Osteoblast (primary cell): Measurements from ENCODE around the gene LRP3. TPM values are rescaled to one million over a fixed set of nuclear protein-coding genes. Genes with fewer than 3 reads are reported as not detected.

ENCODE experiments used
- DNase-seq: peaks from one replicate; pipeline ENCODE4 v3.0.0; 2011; ENCODE audit warnings: low spot score, mixed read lengths; ENCODE audit not compliant: insufficient read length; ENCODE audit errors: missing footprints
- H2AFZ ChIP-seq: 2 replicates; pipeline ENCODE4 v1.6.0; 2011; ENCODE audit warnings: mild to moderate bottlenecking, low read length
- H3K27ac ChIP-seq: 2 replicates; pipeline ENCODE4 v1.5.1; 2011; ENCODE audit warnings: mild to moderate bottlenecking, low read depth, low read length, moderate library complexity
- H3K27me3 ChIP-seq: 2 replicates; pipeline ENCODE4 v1.6.0; 2012; ENCODE audit warnings: mild to moderate bottlenecking, control low read depth, inconsistent platforms, low read length, moderate library complexity; ENCODE audit not compliant: insufficient read depth
- H3K36me3 ChIP-seq: 2 replicates; pipeline ENCODE4 v1.5.1; 2011; ENCODE audit warnings: mild to moderate bottlenecking, low read length, control low read depth, moderate library complexity; ENCODE audit not compliant: insufficient read depth
- H3K4me1 ChIP-seq: 2 replicates; pipeline ENCODE4 v1.5.1; 2011; ENCODE audit warnings: mild to moderate bottlenecking, low read length, control low read depth, moderate library complexity; ENCODE audit not compliant: insufficient read depth
- H3K4me2 ChIP-seq: 2 replicates; pipeline ENCODE4 v1.6.0; 2011; ENCODE audit warnings: mild to moderate bottlenecking, low read length; ENCODE audit not compliant: insufficient read depth
- H3K4me3 ChIP-seq: fragments of 200-600 bp; sonication (generic); 3 replicates; pipeline ENCODE4 v1.5.1; 2012; ENCODE audit warnings: mild to moderate bottlenecking, low read length, inconsistent platforms; ENCODE audit not compliant: insufficient read depth
- H3K79me2 ChIP-seq: 2 replicates; pipeline ENCODE4 v1.6.0; 2012; ENCODE audit warnings: mild to moderate bottlenecking, low read length, control low read depth, inconsistent platforms; ENCODE audit not compliant: insufficient read depth
- H3K9me3 ChIP-seq: 2 replicates; pipeline ENCODE4 v1.5.1; 2011; ENCODE audit warnings: low read depth, low read length, control low read depth
- H4K20me1 ChIP-seq: 2 replicates; pipeline ENCODE4 v1.6.0; 2012; ENCODE audit warnings: mild to moderate bottlenecking, low read length, control low read depth; ENCODE audit not compliant: insufficient read depth
- total RNA-seq: library from RNA; depleted of rRNA; stranded (reverse); fragments of >200 nt; gene quantifications from 2 replicates; pipeline ENCODE4 v1.2.3, GENCODE V29; 2012
- TF ChIP-seq, protein P1 (sequence below): IDR thresholded peaks from 2 replicates; pipeline ENCODE4 v1.5.1; 2011; ENCODE audit warnings: mild to moderate bottlenecking, low read depth, low read length, moderate library complexity; ENCODE audit errors: extremely low read depth

LRP3 gene
- total RNA-seq, 1 donor, result 38.4 TPM

DNA sequence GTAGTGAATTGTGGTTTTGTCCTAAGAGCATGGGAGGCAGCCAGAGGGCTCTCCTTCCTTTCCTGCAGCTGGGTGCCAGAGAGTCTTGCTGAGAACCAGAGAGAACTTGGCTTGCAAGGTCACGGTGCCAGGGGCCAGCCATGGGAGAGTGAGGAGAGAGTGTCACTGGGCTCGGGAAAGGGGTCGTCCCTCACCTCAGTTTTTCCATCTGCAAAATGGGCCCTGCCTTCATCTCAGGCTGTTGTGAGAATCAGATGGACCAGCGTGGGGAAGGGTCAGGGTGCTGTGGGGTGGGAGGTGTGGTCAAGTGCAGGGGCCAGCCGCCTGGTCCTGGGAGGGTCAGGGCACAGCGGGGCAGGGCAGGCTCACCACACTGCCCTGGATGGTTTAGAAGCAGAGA is 7.3 kb downstream of the LRP3 start:
- no peaks in the 10 kb centered on the region for H3K79me2 ChIP-seq
- no peaks in the 10 kb centered on the region for H3K27me3 ChIP-seq
- H3K4me2 ChIP-seq, result no peak overlapping the region
- H3K36me3 ChIP-seq, result peaks cover 4% of the 10 kb centered on the region
- no peak overlapping the region for H3K4me3 ChIP-seq
- no peaks in the 10 kb centered on the region for H3K9me3 ChIP-seq
- TF ChIP-seq, protein P1, sequence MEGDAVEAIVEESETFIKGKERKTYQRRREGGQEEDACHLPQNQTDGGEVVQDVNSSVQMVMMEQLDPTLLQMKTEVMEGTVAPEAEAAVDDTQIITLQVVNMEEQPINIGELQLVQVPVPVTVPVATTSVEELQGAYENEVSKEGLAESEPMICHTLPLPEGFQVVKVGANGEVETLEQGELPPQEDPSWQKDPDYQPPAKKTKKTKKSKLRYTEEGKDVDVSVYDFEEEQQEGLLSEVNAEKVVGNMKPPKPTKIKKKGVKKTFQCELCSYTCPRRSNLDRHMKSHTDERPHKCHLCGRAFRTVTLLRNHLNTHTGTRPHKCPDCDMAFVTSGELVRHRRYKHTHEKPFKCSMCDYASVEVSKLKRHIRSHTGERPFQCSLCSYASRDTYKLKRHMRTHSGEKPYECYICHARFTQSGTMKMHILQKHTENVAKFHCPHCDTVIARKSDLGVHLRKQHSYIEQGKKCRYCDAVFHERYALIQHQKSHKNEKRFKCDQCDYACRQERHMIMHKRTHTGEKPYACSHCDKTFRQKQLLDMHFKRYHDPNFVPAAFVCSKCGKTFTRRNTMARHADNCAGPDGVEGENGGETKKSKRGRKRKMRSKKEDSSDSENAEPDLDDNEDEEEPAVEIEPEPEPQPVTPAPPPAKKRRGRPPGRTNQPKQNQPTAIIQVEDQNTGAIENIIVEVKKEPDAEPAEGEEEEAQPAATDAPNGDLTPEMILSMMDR, result no peak
- H2AFZ ChIP-seq, result no peak overlapping the region
- peaks cover 3% of the 10 kb centered on the region for H4K20me1 ChIP-seq
- no peaks in the 10 kb centered on the region for H3K4me1 ChIP-seq
- H3K27ac ChIP-seq, result no peak overlapping the region
- DNase-seq, result peak; percentile 81

DNA sequence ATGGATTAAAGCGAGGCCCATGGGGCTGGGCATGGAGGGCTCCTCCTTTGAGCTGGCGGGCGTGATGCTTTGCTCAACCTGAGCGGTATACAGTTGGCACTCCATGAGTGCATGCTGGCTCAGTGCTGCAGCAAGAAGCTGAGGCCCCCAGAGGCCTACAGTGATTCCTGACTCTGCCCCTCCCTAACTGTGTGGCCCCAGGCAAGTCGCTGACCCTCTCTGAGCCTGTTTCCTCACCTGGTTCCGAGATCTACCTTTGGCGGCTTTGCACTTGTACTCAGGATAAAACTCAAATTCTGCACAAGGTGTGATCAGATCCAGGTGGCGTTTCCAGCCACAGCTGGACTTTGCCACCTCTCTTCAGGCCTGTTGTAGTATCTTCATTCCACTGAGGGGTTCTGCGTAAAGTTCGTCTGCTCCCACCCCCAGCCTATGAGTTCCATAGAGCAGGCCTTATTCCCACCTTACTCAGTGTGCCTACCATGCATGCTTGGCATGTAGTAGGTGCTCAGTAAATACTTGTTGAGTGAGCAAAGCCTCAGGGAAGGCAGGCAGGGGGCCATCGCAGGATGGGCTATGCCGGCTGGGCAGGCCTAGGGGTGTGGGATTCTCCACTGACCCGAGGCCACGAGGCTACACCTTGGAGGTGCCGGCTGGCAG is 7.9 kb downstream of the LRP3 start:
- Histone ChIP-seq H3K27ac (no peak overlapping the region), H3K27me3 (no peaks in the 10 kb centered on the region), H3K4me2 (no peak overlapping the region), H2AFZ (no peak overlapping the region), H3K4me3 (no peak overlapping the region), H3K9me3 (no peaks in the 10 kb centered on the region), H3K4me1 (no peaks in the 10 kb centered on the region), H4K20me1 (peaks cover 3% of the 10 kb centered on the region), H3K36me3 (peaks cover 4% of the 10 kb centered on the region), H3K79me2 (no peaks in the 10 kb centered on the region)
- TF ChIP-seq, protein P1, result no peak
- peak; percentile 68 for DNase-seq

DNA sequence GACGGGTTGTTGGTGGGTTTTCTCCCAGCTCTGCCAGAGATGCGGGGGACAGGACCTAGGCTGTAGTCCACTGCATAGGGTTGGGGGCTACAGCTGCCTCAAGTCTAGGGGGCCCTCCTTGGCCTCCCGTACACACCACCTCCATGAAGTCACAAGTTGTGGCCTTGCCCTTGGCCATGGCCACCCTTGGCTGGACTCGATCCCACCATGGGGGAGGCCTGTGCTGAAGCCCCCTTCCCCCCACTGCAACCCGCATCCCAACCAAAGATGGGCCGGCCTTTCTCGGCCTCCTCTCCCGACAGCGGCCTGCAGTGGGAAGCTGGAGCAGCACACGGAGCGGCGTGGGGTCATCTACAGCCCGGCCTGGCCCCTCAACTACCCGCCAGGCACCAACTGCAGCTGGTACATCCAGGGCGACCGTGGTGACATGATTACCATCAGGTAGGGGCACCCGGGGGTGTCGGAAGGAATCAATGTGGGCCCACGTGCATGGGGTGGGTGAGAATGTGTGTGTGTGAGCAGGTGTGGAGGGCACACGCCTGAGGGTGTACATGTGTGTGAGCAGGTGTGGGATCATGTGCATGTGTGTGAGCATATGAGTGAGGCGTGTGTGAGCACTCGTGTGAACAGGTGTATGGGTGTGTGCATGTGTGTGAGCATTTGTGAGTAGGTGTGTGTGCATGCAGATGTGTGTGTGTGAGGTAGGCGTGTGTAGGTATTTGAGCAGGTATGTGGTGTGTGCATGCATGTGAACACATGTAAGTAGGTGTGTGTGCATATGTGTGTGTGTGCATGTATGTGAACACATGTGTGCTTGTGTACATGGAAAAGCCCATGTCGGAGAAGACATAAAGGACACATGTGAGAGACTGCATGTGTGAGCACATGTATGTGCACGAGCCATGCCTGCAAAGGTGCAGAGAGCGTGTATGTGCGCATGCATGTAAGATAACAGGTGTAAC is 8.7 kb downstream of the LRP3 start:
- TF ChIP-seq, protein P1, result no peak
- Histone ChIP-seq H3K27me3 (no peaks in the 10 kb centered on the region), H3K79me2 (no peaks in the 10 kb centered on the region), H4K20me1 (peaks cover 3% of the 10 kb centered on the region), H3K36me3 (peaks cover 3% of the 10 kb centered on the region), H3K27ac (no peak overlapping the region), H3K4me1 (no peaks in the 10 kb centered on the region), H2AFZ (no peak overlapping the region), H3K4me2 (no peak overlapping the region), H3K4me3 (no peak overlapping the region), H3K9me3 (no peaks in the 10 kb centered on the region)
- peak; percentile 74 for DNase-seq

DNA sequence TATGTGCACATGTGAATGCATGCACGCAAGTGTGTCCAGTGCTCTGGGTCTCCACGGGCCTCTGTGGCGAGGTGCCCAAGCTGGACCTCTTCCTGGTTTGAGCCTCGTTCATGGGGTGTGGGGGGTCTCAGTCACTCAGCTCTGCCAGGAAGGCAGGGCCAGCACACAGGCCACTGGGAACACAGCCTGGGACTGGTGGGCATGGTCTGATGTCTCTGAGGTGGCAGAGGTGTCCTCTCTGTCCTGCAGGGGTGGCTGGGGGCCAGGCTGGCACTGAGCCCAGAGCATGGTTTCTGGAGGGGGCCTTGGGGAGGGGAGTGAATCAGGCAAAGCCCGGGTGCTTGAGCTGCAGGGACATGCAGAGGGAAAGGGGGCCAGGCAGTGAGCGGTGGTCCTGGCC is 9.4 kb downstream of the LRP3 start:
- TF ChIP-seq, protein P1, result no peak
- Histone ChIP-seq H2AFZ (no peak overlapping the region), H4K20me1 (peaks cover 3% of the 10 kb centered on the region), H3K4me2 (no peak overlapping the region), H3K4me3 (no peak overlapping the region), H3K27ac (no peak overlapping the region), H3K9me3 (no peaks in the 10 kb centered on the region), H3K36me3 (no peaks in the 10 kb centered on the region), H3K79me2 (no peaks in the 10 kb centered on the region), H3K4me1 (no peaks in the 10 kb centered on the region), H3K27me3 (no peaks in the 10 kb centered on the region)
- DNase-seq, result peak; percentile 90
